Thymus (tissue), 11 donors: ENCODE data around the gene ARHGAP25. TPM values are rescaled to one million over a fixed set of nuclear protein-coding genes. Genes with fewer than 3 reads are reported as not detected.

ENCODE experiments used
- DNase-seq, 9 donors: peaks; one replicate each; pipeline ENCODE4 v3.0.0-alpha.2; 2013; ENCODE audit warnings: low spot score in 9 of 9, low read depth in 6 of 9, missing footprints in 1 of 9
- H3K27ac ChIP-seq, 2 donors: one replicate each; pipeline ENCODE4 v1.5.1; 2013; ENCODE audit warnings: control low read depth in 1 of 2, low read depth in 1 of 2, low read length in 1 of 2, mild to moderate bottlenecking in 1 of 2, moderate library complexity in 1 of 2
- H3K27me3 ChIP-seq, 2 donors: one replicate each; pipeline ENCODE4 v1.5.1; 2013; ENCODE audit warnings: low read length in 1 of 2; ENCODE audit not compliant: control insufficient read depth in 2 of 2, insufficient read depth in 1 of 2
- H3K36me3 ChIP-seq, 2 donors: one replicate each; pipeline ENCODE4 v1.5.1; 2013; ENCODE audit warnings: low read length in 1 of 2, mild to moderate bottlenecking in 1 of 2, moderate library complexity in 1 of 2; ENCODE audit not compliant: control insufficient read depth in 2 of 2, insufficient read depth in 2 of 2
- H3K4me1 ChIP-seq, 2 donors: one replicate each; pipeline ENCODE4 v1.5.1; 2013; ENCODE audit warnings: low read length in 2 of 2; ENCODE audit not compliant: control insufficient read depth in 2 of 2, insufficient read depth in 2 of 2
- H3K4me3 ChIP-seq, 2 donors: one replicate each; pipeline ENCODE4 v1.5.1; 2013; ENCODE audit warnings: low read length in 2 of 2, control low read depth in 1 of 2, mild to moderate bottlenecking in 1 of 2
- H3K9me3 ChIP-seq, 2 donors: one replicate each; pipeline ENCODE4 v1.5.1; 2013; ENCODE audit warnings: low read length in 1 of 2, mild to moderate bottlenecking in 1 of 2; ENCODE audit not compliant: control insufficient read depth in 2 of 2, insufficient read depth in 1 of 2
- WGBS: extraction: QIAGEN DNeasy Blood & Tissue Kit; methylation state at CpG from one replicate; pipeline ENCODE4 v1.1.7; 2013; 5-methylcytosine and 5-hydroxymethylcytosine counted together
- polyA plus RNA-seq: library from polyadenylated mRNA; stranded (reverse); fragments of 200-250 nt; gene quantifications from one replicate; pipeline ENCODE4 v1.2.3, GENCODE V29; 2013
- total RNA-seq: library from RNA; stranded (reverse); fragments of 120-200 nt; gene quantifications from one replicate; pipeline ENCODE4 v1.2.4, GENCODE V29; 2013
- donor health status: healthy.

ARHGAP25 gene
- total and polyA plus RNA-seq, 2 donors, result 31.7 to 32.2 TPM

DNA sequence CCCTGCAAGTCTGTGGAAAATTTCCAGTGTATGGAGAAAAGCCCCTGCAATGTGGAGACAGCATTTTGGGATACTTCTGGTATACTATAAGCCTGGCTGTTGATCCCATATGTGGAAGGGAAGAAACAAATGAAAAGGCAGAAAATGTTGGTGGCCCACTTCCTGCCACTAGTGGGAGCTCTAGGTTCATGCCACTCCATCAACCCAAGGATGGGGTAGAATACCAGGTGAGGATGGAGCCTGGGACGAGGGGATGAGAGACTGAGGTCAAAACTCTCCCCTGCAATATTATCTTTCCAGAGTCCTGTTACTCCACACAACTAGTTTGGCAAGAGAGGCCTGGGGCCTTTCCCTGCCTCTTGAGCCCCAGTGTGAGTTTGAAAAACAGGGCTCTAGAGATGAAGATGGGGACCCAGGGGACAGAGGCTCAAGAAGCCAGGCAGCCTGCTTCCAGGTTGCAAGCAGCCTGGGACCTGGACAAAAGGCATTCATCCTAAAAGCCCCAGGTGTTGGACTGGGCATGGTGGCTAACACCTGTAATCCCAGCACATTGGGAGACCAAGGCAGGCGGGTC, 104.7 kb downstream of the ARHGAP25 start:
- no peak overlapping the region for H3K4me3 ChIP-seq
- WGBS, result 92% methylated on average over 2 of the region's 2 CpGs
- H3K27ac ChIP-seq, result no peak overlapping the region
- H3K27me3 ChIP-seq, result no peaks in the 10 kb centered on the region
- H3K36me3 ChIP-seq, result no peaks in the 10 kb centered on the region
- peaks cover 12 to 17% of the 10 kb centered on the region in 2 donors for H3K4me1 ChIP-seq
- peaks cover 0 to 7% of the 10 kb centered on the region in 2 donors for H3K9me3 ChIP-seq
- no peak for DNase-seq

DNA sequence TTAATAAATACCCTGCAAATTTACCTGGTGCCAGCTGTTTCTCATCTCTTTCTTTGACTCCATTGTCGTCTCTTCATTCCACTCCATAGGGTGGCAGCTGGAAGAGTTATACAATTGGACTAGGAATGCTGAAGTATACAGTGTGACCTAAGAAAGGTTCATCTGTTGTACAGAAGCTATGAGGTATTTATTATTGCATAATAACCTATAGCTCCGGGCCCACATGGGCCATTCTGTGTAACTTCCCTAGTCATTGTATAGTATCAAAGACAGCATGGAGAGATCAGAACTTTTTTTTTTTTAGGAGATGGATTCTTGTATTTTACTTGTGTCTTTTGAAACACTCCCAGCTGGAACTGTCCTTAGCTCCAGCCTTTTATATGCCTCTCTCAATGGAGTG, 110.4 kb downstream of the ARHGAP25 start:
- no peak for DNase-seq
- Histone ChIP-seq H3K4me1 (no peaks in the 10 kb centered on the region), H3K4me3 (no peak overlapping the region), H3K36me3 (no peaks in the 10 kb centered on the region), H3K27ac (no peak overlapping the region), H3K27me3 (no peaks in the 10 kb centered on the region), H3K9me3 (no peaks in the 10 kb centered on the region)
- 96% methylated on average over 2 of the region's 2 CpGs for WGBS

DNA sequence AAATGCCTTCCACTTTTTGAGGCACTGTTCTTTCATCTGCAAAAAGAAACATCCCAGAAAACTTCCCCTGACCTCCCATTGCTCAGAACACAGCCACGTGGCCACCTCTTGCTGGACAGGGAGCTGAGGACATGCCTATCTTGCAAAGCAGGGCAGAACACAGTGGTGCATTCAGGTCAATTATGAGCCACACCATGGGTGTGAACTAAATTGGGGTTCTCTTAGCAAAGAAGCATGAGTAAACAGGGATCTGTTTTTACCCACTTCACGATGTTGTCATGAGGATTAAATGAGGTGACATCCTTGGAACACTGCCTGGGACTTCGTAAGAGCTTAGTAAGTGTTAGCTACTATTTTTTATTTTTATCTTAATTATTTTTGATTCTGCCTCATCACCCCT, 111.5 kb downstream of the ARHGAP25 start:
- H3K27ac ChIP-seq, result no peak overlapping the region
- no peaks in the 10 kb centered on the region for H3K4me1 ChIP-seq
- H3K4me3 ChIP-seq, result no peak overlapping the region
- H3K9me3 ChIP-seq, result no peaks in the 10 kb centered on the region
- WGBS, result 92% methylated on average over 3 of the region's 3 CpGs
- DNase-seq, result no peak
- no peaks in the 10 kb centered on the region for H3K36me3 ChIP-seq
- no peaks in the 10 kb centered on the region for H3K27me3 ChIP-seq

DNA sequence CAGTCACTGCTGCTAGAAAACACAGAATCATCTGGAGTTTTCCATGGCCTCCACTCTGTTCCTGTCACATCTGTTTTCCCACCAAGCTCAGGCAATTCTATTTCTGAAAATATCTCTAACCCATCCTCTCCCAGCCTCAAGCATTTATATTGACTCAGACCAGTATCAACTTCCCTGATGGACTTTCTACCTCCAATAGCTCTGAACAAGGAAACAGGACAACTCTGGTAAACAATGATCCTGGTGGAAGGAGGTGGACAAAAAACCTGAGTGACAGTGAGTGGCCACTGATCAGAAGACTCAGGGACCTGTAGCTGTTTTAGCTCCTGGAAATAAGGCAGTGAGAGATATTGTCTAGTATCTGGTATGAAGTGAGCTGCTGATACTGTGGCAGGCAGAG, 113.1 kb downstream of the ARHGAP25 start:
- Histone ChIP-seq H3K36me3 (no peaks in the 10 kb centered on the region), H3K27ac (no peak overlapping the region), H3K27me3 (no peaks in the 10 kb centered on the region), H3K4me1 (no peaks in the 10 kb centered on the region), H3K4me3 (no peak overlapping the region), H3K9me3 (no peaks in the 10 kb centered on the region)
- no peak for DNase-seq

DNA sequence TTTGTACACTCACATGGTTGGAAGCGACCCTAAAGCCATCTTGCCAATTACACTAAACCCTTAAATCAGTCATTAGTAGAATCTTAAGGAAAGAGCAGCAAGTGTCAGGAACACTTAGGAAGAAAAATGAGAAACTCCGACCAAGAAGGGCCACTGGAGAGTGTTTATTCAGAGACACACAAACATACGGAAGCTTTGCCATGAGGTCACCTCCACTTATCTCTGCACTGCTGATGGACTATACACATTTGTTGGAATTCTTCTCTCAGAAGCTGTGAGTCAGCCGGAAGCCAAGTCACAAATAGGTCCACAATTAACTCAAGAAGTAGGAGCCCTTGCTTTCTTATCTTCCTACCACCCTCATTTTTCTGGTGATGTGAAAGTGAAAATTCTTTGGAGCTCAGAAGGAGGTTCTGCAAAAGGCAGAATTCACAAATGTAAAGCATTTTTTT, 115.0 kb downstream of the ARHGAP25 start:
- no peak for DNase-seq
- Histone ChIP-seq H3K27ac (no peak overlapping the region), H3K9me3 (no peaks in the 10 kb centered on the region), H3K36me3 (no peaks in the 10 kb centered on the region), H3K4me1 (no peaks in the 10 kb centered on the region), H3K27me3 (no peaks in the 10 kb centered on the region), H3K4me3 (no peak overlapping the region)
- 73% methylated on average over 4 of the region's 4 CpGs for WGBS

DNA sequence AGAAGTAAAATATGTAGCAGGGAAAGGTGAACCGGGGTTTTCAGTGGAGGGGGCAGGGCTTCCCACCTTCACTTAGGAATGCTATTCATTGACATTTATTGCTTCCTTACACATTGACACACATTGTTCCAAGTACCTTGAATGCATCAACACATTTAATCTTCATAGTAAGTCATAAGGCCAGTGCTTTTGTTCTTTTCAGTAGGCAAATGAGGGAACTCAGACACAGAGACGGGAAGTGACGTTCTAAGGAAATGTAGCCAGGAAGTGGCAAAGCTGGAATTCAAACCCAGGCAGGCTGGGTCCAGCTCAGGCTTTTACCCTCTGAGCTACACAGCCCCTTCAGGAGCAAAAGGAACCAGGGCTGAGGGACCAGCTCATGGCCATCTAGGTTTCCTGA, 115.9 kb downstream of the ARHGAP25 start:
- DNase-seq, result no peak
- Histone ChIP-seq H3K36me3 (no peaks in the 10 kb centered on the region), H3K4me1 (peaks cover 2 to 7% of the 10 kb centered on the region in 2 donors), H3K27ac (no peak overlapping the region), H3K4me3 (no peak overlapping the region), H3K27me3 (no peaks in the 10 kb centered on the region), H3K9me3 (no peaks in the 10 kb centered on the region)
- 98% methylated on average over 3 of the region's 3 CpGs for WGBS

DNA sequence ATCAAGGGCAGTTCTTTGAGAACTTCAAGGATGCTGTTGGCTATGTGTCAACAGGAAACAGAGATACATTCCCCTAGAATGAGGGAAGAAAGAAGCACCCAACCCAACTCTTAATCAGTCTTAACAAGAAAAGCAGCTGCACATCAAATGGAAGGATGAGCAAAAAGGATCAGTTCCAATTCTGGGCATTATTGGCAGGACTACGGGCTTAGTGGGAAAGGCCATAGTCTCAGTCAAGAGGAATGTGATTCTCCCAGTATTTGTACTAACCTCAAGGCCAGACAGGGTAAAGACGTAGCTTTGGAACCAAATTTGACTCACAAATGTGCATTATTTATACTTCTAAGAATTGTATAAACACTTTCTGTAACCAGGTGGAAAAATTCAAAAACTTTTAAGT, 118.4 kb downstream of the ARHGAP25 start:
- 96% methylated on average over 2 of the region's 2 CpGs for WGBS
- H3K9me3 ChIP-seq, result no peaks in the 10 kb centered on the region
- H3K27ac ChIP-seq, result no peak overlapping the region
- H3K4me1 ChIP-seq, result peaks cover 6 to 19% of the 10 kb centered on the region in 2 donors
- no peak overlapping the region for H3K4me3 ChIP-seq
- H3K27me3 ChIP-seq, result no peaks in the 10 kb centered on the region
- no peaks in the 10 kb centered on the region for H3K36me3 ChIP-seq
- no peak for DNase-seq

DNA sequence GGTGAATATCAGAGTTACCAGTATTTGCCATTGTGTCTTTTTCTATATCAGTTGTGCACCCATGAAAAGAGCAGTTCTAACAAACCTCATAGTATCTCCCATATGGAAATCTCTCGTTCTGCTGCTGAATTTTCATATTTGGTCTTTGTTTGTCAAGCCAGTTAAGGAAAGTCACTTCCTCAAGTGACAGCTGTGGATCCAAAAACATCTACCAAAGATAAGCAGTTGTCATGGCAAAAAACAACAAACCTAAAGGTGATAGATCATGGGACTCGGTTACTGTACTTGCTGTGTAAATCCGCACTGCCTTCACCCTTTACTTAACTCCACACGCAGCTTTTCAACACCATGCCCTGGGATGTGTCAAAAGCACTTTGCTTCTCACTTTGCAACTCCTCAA, 119.3 kb downstream of the ARHGAP25 start:
- Histone ChIP-seq H3K4me3 (no peak overlapping the region), H3K27ac (no peak overlapping the region), H3K36me3 (no peaks in the 10 kb centered on the region), H3K4me1 (peaks cover 6 to 19% of the 10 kb centered on the region in 2 donors), H3K9me3 (no peaks in the 10 kb centered on the region), H3K27me3 (no peaks in the 10 kb centered on the region)
- DNase-seq, result no peak
- 97% methylated on average over 4 of the region's 4 CpGs for WGBS

DNA sequence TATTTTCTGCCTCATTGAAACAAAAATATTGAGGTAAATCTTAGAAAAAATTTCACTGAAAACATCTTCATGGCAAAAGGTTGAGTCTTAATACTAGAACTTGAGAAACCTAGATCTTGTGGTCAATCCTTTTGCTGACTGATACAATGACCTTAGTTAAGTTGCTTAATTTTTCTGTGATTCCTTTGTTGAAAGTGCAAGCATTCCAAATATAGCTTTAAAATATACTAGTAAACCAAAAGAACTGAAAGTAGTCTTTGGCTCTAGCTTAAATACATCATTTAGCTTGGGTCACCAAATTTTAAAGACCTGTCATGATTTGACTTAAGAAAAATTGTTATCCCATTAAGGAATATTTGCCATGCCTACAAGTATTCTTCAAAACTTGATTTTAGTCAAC, 119.9 kb downstream of the ARHGAP25 start:
- no peaks in the 10 kb centered on the region for H3K36me3 ChIP-seq
- H3K9me3 ChIP-seq, result no peaks in the 10 kb centered on the region
- H3K4me3 ChIP-seq, result no peak overlapping the region
- DNase-seq, result no peak
- no peak overlapping the region for H3K27ac ChIP-seq
- H3K27me3 ChIP-seq, result no peaks in the 10 kb centered on the region
- H3K4me1 ChIP-seq, result peaks cover 6 to 19% of the 10 kb centered on the region in 2 donors

DNA sequence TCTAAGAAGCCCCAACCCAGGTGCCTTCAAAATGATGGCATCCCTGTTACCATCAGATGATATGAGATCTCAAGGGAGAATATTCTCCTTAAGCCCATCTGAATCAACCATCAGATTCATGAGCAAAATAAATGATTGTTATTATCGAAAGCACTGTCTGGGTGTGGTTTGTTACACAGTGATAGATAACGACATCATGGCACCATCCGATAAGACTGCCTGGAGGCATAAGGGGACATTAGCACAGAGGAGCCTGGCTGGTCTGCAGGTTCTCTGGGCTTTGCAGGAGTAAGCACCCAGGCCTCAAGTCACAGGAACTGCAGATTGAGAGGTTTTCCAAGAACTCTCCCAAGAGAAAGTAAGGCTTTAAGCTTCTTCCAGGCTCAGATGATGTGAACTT, 120.9 kb downstream of the ARHGAP25 start:
- Histone ChIP-seq H3K4me3 (no peak overlapping the region), H3K9me3 (no peaks in the 10 kb centered on the region), H3K4me1 (peaks cover 6 to 19% of the 10 kb centered on the region in 2 donors), H3K27ac (no peak overlapping the region), H3K36me3 (no peaks in the 10 kb centered on the region), H3K27me3 (no peaks in the 10 kb centered on the region)
- WGBS, result 97% methylated on average over 3 of the region's 3 CpGs
- no peak for DNase-seq
